ENCODE results near the gene POLR2J.

POLR2J gene

GRCh38 chr7:102431617-102432298 is 47.0 kb downstream of the POLR2J start:
- ChIA-PET CTCF (interaction anchor here (0.6 kb wide), 4 partner anchors 22 to 42 kb away, joined by 3 to 5 read pairs (median 3); no protein-coding TSS in a partner anchor), POLR2A (no interaction called here)
- H3K27ac ChIP-seq (ENCODE audit: extremely low read depth, low read depth, low read length): peak overlapping the region; percentile 1; the same call in 1 of the 2 replicates
- H3K4me3 ChIP-seq (ENCODE audit: low read depth, low read length): no peak overlapping the region
- no peaks in the 10 kb centered on the region for H3K9me3 ChIP-seq (ENCODE audit: control insufficient read depth, insufficient read depth, low read depth, low read length)
- peaks cover 15% of the 10 kb centered on the region for H3K4me1 ChIP-seq (ENCODE audit: control insufficient read depth, insufficient read depth, low read length)
- H3K36me3 ChIP-seq (ENCODE audit: control insufficient read depth in 2 of 2, insufficient read depth in 1 of 2, low read length in 2 of 2): peaks cover 6 to 9% of the 10 kb centered on the region in 2 experiments; a peak in 2 of 3 replicates
- TF ChIP-seq ZNF580 (tag by site-specific recombination; IDR thresholded peaks at IDR 0.05): no peak
- no peak for TF ChIP-seq SALL2 (tag by site-specific recombination; IDR thresholded peaks at IDR 0.05; ENCODE audit: borderline replicate concordance)
- TF ChIP-seq ZNF133 (tag by site-specific recombination; IDR thresholded peaks at IDR 0.05): no peak
- no peak for TF ChIP-seq ZFP3 (tag by site-specific recombination; IDR thresholded peaks at IDR 0.05; ENCODE audit: low read depth)
- TF ChIP-seq ZNF629 (tag by site-specific recombination; IDR thresholded peaks at IDR 0.05): no peak
- no peak for TF ChIP-seq ZNF610 (tag by site-specific recombination; IDR thresholded peaks at IDR 0.05; ENCODE audit: borderline replicate concordance)
- TF ChIP-seq ZNF175 (tag by site-specific recombination; IDR thresholded peaks at IDR 0.05): no peak
- no peak for TF ChIP-seq ZNF626 (tag by site-specific recombination; IDR thresholded peaks at IDR 0.05)
- TF ChIP-seq ZSCAN4 (tag by site-specific recombination; IDR thresholded peaks at IDR 0.05): no peak
- no peak for TF ChIP-seq ZNF585B (tag by site-specific recombination; IDR thresholded peaks at IDR 0.05)
- no peak for TF ChIP-seq ZNF155 (tag by site-specific recombination; IDR thresholded peaks at IDR 0.05)
- TF ChIP-seq RBAK (tag by site-specific recombination; IDR thresholded peaks at IDR 0.05): no peak
- no peak for TF ChIP-seq KLF7 (tag by site-specific recombination; IDR thresholded peaks at IDR 0.05; ENCODE audit: borderline replicate concordance)
- TF ChIP-seq, protein P1, sequence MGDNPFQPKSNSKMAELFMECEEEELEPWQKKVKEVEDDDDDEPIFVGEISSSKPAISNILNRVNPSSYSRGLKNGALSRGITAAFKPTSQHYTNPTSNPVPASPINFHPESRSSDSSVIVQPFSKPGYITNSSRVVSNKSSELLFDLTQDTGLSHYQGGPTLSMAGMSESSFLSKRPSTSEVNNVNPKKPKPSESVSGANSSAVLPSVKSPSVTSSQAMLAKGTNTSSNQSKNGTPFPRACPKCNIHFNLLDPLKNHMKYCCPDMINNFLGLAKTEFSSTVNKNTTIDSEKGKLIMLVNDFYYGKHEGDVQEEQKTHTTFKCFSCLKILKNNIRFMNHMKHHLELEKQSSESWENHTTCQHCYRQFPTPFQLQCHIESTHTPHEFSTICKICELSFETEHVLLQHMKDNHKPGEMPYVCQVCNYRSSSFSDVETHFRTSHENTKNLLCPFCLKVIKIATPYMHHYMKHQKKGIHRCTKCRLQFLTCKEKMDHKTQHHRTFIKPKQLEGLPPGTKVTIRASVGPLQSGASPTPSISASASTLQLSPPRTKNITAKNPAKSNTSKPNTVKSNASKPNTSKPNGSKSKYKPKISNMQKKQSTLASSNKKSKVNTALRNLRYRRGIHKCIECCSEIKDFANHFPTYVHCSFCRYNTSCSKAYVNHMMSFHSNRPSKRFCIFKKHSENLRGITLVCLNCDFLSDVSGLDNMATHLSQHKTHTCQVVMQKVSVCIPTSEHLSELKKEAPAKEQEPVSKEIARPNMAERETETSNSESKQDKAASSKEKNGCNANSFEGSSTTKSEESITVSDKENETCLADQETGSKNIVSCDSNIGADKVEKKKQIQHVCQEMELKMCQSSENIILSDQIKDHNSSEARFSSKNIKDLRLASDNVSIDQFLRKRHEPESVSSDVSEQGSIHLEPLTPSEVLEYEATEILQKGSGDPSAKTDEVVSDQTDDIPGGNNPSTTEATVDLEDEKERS (tag by site-specific recombination; IDR thresholded peaks at IDR 0.05): no peak
- TF ChIP-seq ZEB2 (tag by site-specific recombination; IDR thresholded peaks at IDR 0.05): no peak
- TF ChIP-seq, protein P2, sequence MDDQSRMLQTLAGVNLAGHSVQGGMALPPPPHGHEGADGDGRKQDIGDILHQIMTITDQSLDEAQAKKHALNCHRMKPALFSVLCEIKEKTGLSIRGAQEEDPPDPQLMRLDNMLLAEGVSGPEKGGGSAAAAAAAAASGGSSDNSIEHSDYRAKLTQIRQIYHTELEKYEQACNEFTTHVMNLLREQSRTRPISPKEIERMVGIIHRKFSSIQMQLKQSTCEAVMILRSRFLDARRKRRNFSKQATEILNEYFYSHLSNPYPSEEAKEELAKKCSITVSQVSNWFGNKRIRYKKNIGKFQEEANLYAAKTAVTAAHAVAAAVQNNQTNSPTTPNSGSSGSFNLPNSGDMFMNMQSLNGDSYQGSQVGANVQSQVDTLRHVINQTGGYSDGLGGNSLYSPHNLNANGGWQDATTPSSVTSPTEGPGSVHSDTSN (CRISPR knock-in tag; IDR thresholded peaks at IDR 0.05): no peak
- TF ChIP-seq ZNF707 (tag by site-specific recombination; IDR thresholded peaks at IDR 0.05): no peak
- TF ChIP-seq ZNF677 (tag by site-specific recombination; IDR thresholded peaks at IDR 0.05): no peak
- TF ChIP-seq, protein P3, sequence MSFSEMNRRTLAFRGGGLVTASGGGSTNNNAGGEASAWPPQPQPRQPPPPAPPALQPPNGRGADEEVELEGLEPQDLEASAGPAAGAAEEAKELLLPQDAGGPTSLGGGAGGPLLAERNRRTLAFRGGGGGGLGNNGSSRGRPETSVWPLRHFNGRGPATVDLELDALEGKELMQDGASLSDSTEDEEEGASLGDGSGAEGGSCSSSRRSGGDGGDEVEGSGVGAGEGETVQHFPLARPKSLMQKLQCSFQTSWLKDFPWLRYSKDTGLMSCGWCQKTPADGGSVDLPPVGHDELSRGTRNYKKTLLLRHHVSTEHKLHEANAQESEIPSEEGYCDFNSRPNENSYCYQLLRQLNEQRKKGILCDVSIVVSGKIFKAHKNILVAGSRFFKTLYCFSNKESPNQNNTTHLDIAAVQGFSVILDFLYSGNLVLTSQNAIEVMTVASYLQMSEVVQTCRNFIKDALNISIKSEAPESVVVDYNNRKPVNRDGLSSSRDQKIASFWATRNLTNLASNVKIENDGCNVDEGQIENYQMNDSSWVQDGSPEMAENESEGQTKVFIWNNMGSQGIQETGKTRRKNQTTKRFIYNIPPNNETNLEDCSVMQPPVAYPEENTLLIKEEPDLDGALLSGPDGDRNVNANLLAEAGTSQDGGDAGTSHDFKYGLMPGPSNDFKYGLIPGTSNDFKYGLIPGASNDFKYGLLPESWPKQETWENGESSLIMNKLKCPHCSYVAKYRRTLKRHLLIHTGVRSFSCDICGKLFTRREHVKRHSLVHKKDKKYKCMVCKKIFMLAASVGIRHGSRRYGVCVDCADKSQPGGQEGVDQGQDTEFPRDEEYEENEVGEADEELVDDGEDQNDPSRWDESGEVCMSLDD (tag by site-specific recombination; IDR thresholded peaks at IDR 0.05): no peak
- TF ChIP-seq, protein P4, sequence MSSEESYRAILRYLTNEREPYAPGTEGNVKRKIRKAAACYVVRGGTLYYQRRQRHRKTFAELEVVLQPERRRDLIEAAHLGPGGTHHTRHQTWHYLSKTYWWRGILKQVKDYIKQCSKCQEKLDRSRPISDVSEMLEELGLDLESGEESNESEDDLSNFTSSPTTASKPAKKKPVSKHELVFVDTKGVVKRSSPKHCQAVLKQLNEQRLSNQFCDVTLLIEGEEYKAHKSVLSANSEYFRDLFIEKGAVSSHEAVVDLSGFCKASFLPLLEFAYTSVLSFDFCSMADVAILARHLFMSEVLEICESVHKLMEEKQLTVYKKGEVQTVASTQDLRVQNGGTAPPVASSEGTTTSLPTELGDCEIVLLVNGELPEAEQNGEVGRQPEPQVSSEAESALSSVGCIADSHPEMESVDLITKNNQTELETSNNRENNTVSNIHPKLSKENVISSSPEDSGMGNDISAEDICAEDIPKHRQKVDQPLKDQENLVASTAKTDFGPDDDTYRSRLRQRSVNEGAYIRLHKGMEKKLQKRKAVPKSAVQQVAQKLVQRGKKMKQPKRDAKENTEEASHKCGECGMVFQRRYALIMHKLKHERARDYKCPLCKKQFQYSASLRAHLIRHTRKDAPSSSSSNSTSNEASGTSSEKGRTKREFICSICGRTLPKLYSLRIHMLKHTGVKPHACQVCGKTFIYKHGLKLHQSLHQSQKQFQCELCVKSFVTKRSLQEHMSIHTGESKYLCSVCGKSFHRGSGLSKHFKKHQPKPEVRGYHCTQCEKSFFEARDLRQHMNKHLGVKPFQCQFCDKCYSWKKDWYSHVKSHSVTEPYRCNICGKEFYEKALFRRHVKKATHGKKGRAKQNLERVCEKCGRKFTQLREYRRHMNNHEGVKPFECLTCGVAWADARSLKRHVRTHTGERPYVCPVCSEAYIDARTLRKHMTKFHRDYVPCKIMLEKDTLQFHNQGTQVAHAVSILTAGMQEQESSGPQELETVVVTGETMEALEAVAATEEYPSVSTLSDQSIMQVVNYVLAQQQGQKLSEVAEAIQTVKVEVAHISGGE (tag by site-specific recombination; conservative IDR thresholded peaks at IDR 0.05; ENCODE audit: low read depth): no peak
- no peak for TF ChIP-seq SCRT1 (tag by site-specific recombination; IDR thresholded peaks at IDR 0.05; ENCODE audit: borderline replicate concordance)

Measured in HEK293 (cell line).